ENCODE measurements around the gene OAS2.

GRCh38 chr12:112964915-112965314, 13.4 kb upstream of the OAS2 start:
- TF ChIP-seq, protein P1, sequence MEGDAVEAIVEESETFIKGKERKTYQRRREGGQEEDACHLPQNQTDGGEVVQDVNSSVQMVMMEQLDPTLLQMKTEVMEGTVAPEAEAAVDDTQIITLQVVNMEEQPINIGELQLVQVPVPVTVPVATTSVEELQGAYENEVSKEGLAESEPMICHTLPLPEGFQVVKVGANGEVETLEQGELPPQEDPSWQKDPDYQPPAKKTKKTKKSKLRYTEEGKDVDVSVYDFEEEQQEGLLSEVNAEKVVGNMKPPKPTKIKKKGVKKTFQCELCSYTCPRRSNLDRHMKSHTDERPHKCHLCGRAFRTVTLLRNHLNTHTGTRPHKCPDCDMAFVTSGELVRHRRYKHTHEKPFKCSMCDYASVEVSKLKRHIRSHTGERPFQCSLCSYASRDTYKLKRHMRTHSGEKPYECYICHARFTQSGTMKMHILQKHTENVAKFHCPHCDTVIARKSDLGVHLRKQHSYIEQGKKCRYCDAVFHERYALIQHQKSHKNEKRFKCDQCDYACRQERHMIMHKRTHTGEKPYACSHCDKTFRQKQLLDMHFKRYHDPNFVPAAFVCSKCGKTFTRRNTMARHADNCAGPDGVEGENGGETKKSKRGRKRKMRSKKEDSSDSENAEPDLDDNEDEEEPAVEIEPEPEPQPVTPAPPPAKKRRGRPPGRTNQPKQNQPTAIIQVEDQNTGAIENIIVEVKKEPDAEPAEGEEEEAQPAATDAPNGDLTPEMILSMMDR (conservative IDR thresholded peaks at IDR 0.05; ENCODE audit: low read depth, low read length): no peak
- TF ChIP-seq EZH2phosphoT487 (IDR thresholded peaks at IDR 0.05; ENCODE audit: borderline replicate concordance, low read length) (no peak), EZH2 (IDR thresholded peaks at IDR 0.05; ENCODE audit: low read length, unreplicated experiment) (no peak)
